Tongue (tissue), 2 donors: ENCODE measurements around the gene C19orf25. TPM values are rescaled to one million over a fixed set of nuclear protein-coding genes. Genes with fewer than 3 reads are reported as not detected.

Experiments
- DNase-seq: peaks from one replicate; pipeline ENCODE4 v3.0.0-alpha.2; 2015
- total RNA-seq: library from RNA; depleted of rRNA; stranded (reverse); fragments of >200 nt; gene quantifications from one replicate; pipeline ENCODE4 v1.2.3, GENCODE V29; 2014

C19orf25 gene
- total RNA-seq, 1 donor from 2014 or later: 14.6 TPM

DNA sequence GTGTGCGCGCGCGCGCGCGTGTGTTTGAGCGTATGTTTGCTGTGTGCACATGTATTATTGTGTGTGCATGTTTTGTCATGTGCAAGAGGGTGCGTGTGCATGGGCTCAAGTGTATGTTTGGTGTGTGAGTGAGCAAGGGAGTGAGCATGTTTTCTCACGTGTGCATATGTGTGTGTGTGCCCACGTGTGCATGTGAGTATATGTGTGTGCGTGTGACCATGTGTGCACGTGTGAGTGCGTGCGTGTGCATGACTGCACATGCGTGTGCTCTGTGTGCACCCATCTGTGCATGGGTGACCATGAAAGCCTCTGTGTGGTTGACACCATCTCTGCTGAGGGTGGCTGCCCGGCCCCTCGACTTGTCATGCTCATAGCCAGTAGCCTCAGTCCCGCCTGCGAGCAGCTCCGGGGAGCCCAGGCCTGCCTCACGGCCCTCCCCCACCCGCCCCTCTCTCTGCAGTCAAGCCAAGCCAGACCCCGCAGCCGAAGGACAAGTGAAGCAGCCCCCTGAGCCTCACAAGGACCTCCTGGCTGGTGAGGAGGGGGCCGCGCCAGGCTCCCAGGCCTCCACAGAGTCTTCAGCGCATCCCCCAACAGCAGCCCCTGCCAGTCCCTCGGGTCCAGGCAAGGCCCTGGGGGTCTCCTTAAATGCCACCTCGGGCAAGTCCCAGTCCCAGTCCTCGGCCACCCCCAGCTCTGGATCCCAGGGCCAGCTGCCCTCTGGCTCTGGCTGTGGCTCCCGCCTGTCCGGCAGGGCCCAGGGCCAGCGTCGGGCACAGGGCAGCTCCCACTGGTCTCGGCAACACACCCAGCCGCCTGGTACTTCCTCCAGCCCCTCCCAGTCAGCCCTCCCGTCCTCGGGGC is 17.9 kb upstream of the C19orf25 start:
- no peak for DNase-seq

DNA sequence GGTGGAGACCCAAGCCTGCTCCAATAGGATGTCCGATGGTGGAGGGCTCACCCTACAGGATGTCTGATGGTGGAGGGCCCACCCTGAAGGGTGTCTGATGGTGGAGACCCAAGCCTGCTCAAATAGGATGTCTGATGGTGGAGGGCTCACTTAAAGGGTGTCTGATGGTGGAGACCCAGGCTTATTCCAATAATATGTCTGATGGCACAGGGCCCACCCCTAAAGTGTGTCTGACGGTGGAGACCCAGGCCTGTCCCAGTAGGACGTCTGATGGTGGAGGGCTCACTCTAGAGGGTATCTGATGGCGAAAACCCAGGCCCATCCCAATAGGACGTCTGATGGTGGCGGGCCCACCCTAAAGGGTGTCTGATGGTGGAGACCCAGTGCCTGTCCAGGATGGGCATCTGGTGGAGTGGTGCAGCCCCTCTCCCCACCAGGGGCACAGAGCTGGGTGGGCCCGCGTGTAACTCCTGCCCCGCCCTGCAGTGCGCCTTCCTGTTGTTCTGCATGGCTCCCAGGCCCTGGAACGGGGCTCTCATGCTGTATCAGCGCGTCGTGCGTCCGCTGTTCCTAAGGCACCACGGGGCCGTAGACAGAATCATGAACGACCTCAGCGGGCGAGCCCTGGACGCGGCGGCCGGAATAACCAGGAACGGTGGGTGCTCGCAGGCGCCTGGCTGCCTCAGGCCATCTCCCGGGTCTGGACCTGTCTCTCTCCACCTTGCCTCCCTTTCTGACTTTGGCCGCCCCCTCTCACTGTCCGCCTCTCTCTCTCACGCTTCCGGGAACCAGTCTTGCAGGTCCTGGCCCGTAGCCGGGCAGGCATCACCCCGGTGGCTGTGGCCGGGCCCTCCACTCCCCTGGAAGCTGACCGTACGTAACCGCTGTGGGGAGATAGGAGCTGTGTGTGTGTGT is 17.0 kb upstream of the C19orf25 start:
- DNase-seq: no peak

DNA sequence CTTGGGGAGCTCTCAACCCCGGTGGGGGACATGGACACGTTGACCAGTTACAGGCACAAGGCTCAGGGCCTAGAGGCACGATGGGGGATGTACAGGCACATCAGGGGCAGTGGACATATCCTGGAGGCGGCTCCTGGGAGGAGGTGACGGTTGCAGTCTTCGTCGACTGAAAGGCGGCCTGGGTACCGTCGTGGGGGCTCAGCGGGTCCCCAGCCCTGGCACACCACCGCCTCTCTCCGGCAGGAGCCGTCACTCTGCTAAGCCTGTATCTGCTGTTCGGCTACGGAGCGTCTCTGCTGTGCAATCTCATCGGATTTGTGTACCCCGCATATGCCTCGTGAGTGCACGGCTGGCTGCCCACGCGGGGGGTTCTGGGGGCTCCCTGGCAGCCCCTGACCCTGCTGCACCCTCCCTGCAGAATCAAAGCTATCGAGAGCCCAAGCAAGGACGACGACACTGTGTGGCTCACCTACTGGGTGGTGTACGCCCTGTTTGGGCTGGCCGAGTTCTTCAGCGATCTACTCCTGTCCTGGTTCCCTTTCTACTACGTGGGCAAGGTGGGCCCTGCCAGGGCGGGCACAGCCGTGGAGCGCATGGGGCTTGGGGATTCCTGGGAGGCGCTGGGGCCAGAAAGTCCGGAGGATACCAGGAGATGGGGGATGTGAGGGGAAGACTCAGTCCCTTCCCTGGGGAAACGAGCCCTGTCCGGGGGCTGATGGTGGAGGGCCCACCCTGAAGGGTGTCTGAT is 16.2 kb upstream of the C19orf25 start:
- DNase-seq: no peak

DNA sequence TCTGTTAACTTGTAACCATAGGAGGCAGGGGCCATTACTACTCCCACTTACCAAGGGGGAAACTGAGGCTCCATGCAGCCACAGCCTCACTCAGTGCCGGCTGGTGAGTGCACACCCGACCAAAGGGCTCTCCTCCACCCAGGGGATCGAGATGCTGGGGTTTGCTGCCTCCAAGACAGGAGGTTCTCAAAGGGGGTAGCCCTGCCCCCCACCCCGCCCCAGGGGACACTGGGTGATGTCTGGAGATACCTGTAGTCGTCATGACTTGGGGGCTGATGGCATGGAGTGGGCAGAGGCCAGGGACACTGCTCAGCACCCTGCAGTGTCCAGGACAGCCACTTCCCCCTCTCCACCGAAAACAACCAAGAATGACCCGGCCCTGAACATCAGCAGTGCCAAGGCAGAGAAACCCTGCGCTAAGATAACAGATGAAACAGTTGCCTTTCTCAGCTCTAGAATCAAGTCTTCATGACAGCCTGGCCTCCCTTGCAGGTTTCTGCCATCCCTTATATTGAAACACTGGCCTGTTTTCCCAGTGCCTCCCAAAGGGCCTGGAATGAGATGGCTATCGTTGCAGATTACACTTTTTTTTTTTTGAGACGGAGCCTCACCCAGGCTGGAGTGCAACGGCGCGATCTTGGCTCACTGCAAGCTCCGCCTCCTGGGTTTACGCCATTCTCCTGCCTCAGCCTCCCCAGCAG is 15.2 kb upstream of the C19orf25 start:
- no peak for DNase-seq

DNA sequence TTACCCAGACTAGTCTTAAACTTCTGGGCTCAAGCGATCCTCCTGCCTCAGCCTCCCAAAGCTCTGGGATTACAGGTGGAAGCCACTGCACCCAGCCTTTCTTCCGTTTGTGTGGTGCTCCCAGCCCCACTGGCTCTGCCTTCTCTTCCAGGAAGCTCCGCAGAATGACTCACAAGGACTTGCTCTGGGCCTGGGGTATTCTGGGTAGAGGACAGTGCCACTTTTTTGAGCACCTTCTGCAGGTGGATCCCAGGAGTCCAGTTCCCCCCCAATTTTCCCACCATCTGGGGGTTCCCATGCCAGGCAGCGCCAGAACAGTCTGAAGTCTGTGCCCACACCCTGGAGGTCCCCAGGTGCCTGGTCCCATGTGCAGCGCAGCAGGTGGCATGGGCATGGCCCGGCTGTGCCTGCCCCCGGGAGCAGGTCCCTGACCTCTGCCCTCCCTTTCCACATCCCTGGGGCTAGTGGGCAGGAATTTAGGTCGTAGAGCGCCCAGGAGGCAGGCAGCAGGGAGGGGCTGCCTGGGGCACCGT is 13.5 kb upstream of the C19orf25 start:
- DNase-seq: no peak

DNA sequence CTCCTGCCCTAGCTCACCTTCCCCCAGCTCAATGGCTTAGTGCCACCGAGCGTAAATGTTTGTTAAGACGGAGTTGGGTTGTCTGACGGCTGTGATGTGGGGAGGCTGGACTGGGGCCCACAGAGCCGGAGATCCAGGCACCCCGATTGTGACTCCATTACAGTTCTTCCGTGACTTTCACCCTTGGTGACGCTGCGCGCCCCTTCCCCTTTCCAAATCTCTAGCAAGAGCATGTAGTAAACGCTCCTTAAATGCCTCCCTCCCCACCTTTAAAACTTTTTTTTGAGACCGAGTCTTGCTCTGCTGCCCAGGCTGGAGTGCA is 12.8 kb upstream of the C19orf25 start:
- no peak for DNase-seq

DNA sequence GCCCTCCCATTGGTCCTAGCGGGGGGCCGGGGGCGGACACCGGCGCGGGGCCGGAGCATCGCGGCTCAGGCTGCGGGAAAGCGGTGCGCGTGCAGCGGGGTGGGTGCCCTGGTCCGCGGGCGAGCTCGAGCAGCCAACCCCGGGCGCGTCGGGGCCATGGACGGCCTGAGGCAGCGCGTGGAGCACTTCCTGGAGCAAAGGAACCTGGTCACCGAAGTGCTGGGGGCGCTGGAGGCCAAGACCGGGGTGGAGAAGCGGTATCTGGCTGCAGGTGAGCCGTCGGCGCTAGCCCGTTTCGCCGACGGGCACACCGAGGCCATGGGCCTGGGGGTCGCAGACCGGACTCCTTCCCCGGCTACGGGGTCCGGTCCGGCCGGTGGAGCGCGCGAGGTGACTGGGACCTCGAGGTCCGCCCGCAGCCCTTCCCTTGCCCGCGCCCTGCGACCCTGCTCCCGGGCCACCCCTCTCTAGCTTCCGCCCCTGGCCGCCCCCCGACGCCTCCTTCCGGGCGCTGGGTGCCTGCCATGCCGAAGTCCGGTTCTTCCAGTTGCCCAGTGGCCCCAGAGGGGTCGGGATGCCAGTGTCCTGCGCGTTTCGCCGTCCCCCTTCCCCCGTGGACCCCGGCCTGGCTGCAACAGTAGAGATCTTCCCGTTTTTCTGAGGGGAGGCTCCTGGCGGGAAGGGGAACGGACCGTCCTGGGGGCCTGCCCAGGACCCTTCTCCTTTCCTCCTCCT is 12.3 kb upstream of the C19orf25 start, which contains the start of gene REEP6:
Gene REEP6, plus strand, starts transcription at position 68 of the 735 bp plus-strand sequence. Its CDS starts 89 bp downstream, at position 157.
- no peak for DNase-seq

DNA sequence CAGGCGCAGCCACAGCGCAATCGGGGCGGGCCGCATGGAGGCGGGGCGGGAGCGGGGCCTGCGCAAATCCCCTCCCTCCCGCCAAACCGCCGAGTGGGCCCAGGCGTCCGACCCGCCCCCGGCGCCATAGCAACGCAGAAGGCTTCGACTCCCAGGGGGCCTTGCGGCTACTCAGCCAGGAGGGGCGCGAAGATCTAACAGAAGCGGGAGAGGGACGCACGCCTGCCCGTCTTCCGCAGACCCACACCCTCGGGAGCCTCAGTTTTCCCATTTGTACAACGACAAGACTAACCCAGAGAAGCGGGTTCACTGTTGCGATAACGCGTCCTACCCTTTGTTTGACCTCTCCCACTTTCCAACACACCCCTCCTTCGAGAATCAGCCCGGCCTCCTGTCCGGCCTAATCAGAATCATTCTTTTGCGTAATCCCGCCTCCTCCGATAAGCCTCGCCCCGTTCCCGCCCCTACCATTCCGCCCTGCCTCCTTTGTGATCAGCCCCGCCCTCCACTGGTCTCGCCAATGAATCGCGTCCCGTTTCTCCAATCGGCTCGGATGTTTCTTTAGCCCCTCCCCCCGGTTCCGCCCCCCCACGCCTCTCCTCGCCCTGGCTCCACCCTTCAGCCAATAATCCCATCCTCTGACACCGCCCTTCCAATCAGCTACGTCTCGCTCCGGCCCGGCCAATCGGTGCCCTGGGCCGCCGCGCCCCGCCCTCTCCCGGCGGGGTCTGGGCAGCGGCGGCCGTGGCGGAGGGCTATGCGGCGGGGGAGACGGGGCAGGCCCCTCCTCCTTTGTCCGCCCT is 11.5 kb upstream of the C19orf25 start, which contains the start of gene PCSK4:
Gene PCSK4, minus strand, starts transcription at position 40 of the 803 bp plus-strand sequence. Its CDS starts 4 bp downstream, at position 36.
- peak; percentile 100 for DNase-seq

DNA sequence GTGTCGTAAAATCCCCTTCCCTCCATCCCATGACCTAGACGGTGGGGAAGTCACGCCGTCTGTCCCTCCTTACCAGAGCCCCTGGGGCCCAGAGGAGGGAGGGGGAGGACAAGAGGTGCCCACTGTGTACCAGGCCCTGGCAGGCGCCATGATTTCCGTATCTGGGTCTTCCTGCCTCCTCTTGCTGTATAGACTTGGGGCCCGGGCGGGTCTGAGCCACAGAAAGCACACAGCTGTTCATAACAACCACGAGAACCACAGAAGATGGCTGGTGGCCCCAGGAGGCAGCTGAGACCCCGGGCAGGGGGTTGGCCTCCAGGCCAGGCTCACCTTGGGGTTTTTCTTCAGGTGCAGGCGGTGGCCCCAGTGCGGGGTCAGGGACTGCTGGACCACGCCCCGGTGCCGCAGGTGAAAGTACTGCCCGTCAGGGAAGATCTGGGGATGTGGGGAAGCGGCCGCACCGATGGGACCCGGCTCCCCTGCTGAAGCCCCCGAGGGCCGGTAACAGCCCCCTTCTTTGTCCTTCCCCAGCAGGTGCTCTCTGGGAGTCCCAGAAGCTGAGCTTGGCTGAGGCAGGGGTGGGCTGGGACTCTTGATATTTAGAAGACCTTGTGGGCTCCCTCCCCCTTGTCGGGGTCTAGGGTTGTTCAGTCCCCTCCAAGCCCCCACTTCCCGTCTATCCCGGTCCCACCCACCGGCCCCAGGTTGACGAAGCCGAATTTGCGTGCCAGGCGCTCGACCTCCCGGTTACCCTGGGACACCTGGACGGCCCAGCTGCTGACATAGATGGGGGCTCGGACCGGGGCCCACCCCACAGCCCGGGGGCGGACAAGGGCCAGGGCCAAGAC is 10.7 kb upstream of the C19orf25 start:
- DNase-seq: no peak

DNA sequence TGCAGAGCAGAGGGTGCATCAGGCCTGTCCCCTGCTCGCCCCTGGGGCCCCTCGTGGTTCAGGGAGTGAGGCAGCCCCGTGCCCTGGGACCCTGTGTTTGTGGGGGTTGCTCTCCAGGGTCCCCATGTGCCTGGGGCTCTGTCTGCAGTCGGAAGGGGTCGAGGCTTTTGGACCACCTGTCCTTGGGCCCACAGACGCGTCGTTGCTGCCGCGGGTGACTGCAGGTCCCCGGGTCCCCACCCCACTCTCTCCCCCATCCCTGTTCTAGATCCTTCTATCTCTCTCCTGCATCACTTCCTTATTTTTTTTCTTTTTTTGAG is 9.2 kb upstream of the C19orf25 start:
- DNase-seq: no peak

DNA sequence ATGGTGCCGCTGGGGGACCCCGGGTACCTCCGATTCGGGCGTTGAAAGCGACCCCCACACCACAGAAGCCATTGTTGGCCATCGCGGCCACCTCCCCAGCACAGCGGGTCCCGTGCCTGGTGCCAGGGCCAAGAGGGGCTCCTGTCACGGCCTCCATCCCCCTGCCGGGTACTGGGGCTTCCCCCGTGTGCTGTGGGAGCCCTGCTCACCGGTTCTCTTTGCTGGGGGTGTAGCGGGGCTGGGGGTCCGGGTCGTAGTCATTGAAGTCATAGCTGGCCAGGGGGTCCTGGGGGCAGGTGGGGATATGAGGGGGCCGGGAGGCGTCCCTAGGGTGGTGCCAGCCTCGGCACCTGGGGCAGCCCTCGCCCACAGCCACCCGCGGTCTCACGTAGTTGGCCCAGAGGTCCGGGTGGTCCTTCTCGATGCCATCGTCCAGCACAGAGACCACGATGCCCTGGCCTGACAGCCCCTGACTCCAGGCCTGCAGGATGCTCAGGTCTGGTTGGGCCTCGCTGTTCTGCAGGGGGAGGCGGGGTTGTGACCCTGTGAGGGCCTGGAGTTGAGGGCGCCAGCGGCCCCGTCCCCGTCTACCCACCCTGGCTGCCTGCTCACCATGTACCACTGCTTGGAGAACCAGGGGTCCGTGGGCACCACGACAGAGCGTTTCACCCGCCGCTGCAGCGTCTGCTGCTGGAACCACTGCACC is 8.7 kb upstream of the C19orf25 start:
- DNase-seq: no peak

DNA sequence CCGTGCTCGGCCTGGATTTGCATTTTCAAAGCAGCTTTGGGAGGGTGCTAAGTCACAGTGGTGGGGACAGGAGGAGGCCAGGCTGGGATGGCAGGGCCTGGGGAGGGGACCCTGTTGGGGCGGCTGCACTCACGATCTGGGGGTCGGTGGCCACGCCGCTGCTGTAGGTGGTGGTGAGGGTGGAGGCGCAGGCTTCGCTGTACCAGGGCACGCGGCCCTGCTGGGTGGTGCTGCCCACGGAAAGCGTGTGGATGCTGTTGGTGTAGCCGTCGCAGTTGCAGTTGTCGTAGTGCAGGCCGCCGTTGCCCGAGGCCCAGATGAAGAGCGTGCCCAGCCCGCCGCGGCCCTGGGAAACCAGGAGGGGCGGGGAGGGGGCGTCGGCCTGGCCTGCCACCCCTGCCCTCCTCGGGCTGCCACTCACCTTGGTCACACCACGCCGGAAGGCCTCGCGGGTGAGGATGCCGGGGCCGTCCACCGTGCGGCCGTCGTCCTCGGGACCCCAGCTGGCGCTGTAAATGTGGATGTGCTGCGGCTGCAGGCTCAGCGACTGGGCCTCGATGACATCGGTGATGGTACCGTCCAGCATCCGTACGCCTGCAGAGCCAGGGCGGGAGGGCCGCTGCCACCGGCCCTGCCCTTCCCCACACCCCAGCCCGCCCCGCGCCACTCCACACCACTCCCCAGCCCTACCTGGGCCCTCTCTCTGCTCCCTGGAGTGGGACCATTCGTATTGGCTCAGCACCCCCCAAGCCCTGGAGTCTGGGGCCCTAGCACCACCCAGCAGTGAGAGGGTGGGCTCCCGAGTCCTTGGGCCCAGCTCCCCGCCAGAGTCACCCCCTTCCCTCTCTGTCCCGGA is 7.9 kb upstream of the C19orf25 start:
- no peak for DNase-seq

DNA sequence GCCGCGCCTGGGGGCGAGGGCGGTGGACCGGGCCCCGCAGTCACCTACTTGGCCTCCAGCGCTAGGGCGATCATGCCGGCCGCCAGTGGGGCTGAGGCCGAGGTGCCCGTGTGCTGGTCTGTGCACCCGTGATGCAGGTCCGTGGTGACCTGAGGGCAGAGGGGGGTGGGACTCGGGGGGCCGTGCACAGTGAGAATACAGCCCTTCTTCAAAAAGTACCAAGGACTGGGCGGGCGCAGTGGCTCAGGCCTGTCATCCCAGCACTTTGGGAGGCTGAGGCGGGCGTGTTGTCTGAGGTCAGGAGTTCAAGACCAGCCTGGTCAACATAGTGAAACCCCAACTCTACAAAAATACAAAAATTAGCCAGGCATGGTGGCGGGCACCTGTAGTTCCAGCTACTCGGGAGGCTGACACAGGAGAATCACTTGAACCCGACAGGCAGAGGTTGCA is 5.0 kb upstream of the C19orf25 start:
- no peak for DNase-seq

DNA sequence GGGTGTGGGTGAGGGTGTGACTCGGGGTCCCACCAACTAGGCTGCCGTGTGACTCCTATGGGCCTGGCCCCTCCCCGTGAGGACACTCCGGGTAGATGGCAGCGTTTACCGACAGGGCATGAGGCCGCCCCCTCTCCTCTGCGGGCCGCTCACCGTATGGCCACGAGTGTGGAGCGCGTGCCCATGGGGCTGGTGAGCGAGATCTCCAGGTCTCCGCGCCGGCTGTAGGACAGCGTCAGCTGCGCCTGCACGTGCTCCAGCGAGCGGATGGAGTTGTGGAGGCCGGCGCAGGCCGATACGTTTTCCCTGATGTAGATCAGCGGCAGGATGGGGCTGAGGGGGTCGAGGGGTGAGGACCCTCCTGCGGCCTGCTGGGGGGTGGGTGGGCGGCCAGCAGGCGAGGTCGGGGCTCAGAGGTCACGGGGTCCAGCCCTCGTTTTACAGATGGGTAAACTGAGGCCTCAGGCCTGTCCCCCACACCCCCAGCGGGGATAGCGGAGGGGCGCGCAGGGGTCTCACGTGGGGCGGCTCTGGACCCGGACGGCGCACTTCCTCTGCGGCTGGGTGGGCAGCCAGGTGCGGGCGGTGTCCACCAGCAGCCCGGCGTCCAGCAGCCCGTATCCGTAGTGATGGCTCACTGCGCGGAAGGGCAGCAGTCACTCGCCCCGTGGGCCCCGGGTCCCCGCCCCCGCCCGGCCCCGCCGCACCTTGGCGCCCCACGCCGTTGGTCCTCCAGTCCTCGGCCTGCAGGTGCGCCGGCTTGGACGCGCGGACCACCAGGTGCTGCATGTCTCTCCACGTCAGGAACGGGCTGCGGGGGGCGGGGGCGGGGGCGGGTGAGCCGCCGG is 4.3 kb upstream of the C19orf25 start:
- no peak for DNase-seq

DNA sequence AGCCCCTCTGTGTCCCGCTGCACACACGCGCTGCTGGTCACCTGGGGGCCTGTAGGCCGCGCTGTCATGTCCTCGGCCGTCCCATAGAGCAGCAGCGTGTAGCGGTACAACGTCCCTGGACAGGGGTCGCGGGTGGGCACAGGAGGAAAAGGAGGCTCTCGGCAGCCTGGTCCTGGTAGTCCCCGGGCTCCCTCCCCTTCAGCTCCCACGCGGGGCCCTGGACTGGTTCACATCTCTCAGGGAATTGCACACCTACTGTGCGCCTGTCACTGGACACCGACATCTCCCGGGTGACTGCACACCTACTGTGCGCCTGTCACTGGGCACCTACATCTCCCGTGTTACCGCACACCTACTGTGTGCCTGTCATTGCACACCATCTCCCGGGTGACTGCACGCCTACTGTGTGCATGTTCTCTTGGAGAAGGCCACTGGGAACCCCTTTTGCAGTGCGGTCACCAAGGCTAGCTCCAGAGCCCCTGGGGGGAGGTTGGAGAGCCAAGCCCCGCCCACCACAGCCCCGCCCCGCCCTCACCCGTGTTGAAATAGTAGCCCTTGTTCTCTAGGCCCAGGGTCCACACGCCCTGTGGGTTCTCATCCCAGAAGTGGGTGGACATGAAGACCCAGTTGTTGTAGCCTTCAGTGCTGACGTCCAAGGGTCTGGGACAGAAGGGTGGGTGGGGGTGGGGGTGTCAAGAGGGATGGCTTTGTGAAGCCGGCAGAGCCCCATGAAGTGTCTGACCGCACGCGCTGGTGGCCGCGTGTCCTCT is 3.5 kb upstream of the C19orf25 start:
- DNase-seq: no peak
